ENCODE data around the gene JADE3.
"Not testable (repeated sequence)": the region's sequence is repeated elsewhere in the genome, so short reads cannot be mapped to it uniquely, and the experiment has no call there.

The JADE3 gene

GRCh38 chrX:46938589-46938988 is 26.4 kb downstream of the JADE3 start:
- no peak for DNase-seq

GRCh38 chrX:46941341-46941740 is 29.1 kb downstream of the JADE3 start:
- no peak for DNase-seq

GRCh38 chrX:46953137-46953527 is 40.9 kb downstream of the JADE3 start:
- peak; percentile 1 for DNase-seq

- no peak for DNase-seq
These were observed 41.4 kb downstream of the JADE3 start for GRCh38 chrX:46953597-46953996.

GRCh38 chrX:46954716-46955115 is 42.5 kb downstream of the JADE3 start:
- DNase-seq, result no peak

GRCh38 chrX:46956589-46956988 is 44.4 kb downstream of the JADE3 start:
- not testable (repeated sequence) for DNase-seq

- peak; percentile 24 for DNase-seq
These were observed 45.1 kb downstream of the JADE3 start for GRCh38 chrX:46957297-46957696.

GRCh38 chrX:46959101-46959500 is 46.9 kb downstream of the JADE3 start:
- no peak for DNase-seq

GRCh38 chrX:46959985-46960700 is 47.9 kb downstream of the JADE3 start:
- DNase-seq, result no peak

- DNase-seq, result no peak
These were observed 48.9 kb downstream of the JADE3 start for GRCh38 chrX:46961097-46961496.

GRCh38 chrX:46961574-46962283 is 49.5 kb downstream of the JADE3 start:
- no peak for DNase-seq

- DNase-seq, result no peak
These were observed 53.0 kb downstream of the JADE3 start for GRCh38 chrX:46965125-46965758.

- no peak for DNase-seq
These were observed 55.3 kb downstream of the JADE3 start for GRCh38 chrX:46967547-46967946.

GRCh38 chrX:46977046-46977445 is 64.8 kb downstream of the JADE3 start:
- not testable (repeated sequence) for DNase-seq

GRCh38 chrX:46978341-46979291 is 66.4 kb downstream of the JADE3 start:
- DNase-seq, result peak; percentile 74

- DNase-seq, result no peak
These were observed 72.5 kb downstream of the JADE3 start for GRCh38 chrX:46984705-46985104.

- DNase-seq, result no peak
These were observed 77.3 kb downstream of the JADE3 start for GRCh38 chrX:46989548-46989947.

- no peak for DNase-seq
These were observed 79.4 kb downstream of the JADE3 start for GRCh38 chrX:46991664-46992063.

GRCh38 chrX:46992070-46992469 is 79.8 kb downstream of the JADE3 start:
- DNase-seq, result no peak

- DNase-seq, result no peak
These were observed 81.9 kb downstream of the JADE3 start for GRCh38 chrX:46994096-46994495.

- DNase-seq, result no peak
These were observed 99.9 kb downstream of the JADE3 start for GRCh38 chrX:47012131-47012530.

GRCh38 chrX:47026198-47026597 is 114.0 kb downstream of the JADE3 start:
- DNase-seq, result no peak

- DNase-seq, result peak; percentile 61
These were observed 118.1 kb downstream of the JADE3 start for GRCh38 chrX:47030339-47030738.
